ENCODE data around the gene KTN1.

Gene KTN1

GRCh38 chr14:55579724-55580469, at the start of gene KTN1:
Gene KTN1 (plus strand): TSS chr14:55580207. CDS start chr14:55612049, 31,842 bp downstream.
- FAIRE-seq (peak; percentile 83), DNase-seq (ENCODE audit: low spot score) (peak; percentile 98)

GRCh38 chr14:55530464-55530863, 49.5 kb upstream of the KTN1 start:
- FAIRE-seq (no peak), DNase-seq (ENCODE audit: low spot score) (no peak)

GRCh38 chr14:55532645-55533344, 47.2 kb upstream of the KTN1 start:
- FAIRE-seq (peak; percentile 73), DNase-seq (ENCODE audit: low spot score) (no peak)

GRCh38 chr14:55533960-55534359, 46.0 kb upstream of the KTN1 start:
- peak; percentile 87 for FAIRE-seq

GRCh38 chr14:55535516-55536203, 44.3 kb upstream of the KTN1 start:
- peak; percentile 52 for DNase-seq (ENCODE audit: low spot score)
- peak; percentile 9 for FAIRE-seq

More at GRCh38 chr14:55533960-55534359, 46.0 kb upstream of the KTN1 start:
- DNase-seq (ENCODE audit: low spot score) = no peak

- DNase-seq (ENCODE audit: low spot score) (no peak), FAIRE-seq (no peak)
Measured at GRCh38 chr14:55536204-55536708, 43.8 kb upstream of the KTN1 start.

GRCh38 chr14:55537782-55538181, 42.2 kb upstream of the KTN1 start:
- FAIRE-seq = no peak

GRCh38 chr14:55539975-55540374, 40.0 kb upstream of the KTN1 start:
- FAIRE-seq = no peak
- DNase-seq (ENCODE audit: low spot score) = no peak

More at GRCh38 chr14:55537782-55538181, 42.2 kb upstream of the KTN1 start:
- DNase-seq (ENCODE audit: low spot score) = no peak

GRCh38 chr14:55540847-55541773, 38.9 kb upstream of the KTN1 start:
- no peak for FAIRE-seq
- no peak for DNase-seq (ENCODE audit: low spot score)

- FAIRE-seq = no peak
- DNase-seq (ENCODE audit: low spot score) = no peak
Measured at GRCh38 chr14:55545779-55546178, 34.2 kb upstream of the KTN1 start.

- peak; percentile 82 for FAIRE-seq
- no peak for DNase-seq (ENCODE audit: low spot score)
Measured at GRCh38 chr14:55546212-55546874, 33.7 kb upstream of the KTN1 start.

GRCh38 chr14:55547650-55548315, 32.2 kb upstream of the KTN1 start:
- FAIRE-seq = no peak
- no peak for DNase-seq (ENCODE audit: low spot score)

GRCh38 chr14:55553791-55554190, 26.2 kb upstream of the KTN1 start:
- FAIRE-seq = peak; percentile 86
- no peak for DNase-seq (ENCODE audit: low spot score)

- DNase-seq (ENCODE audit: low spot score) = peak; percentile 96
- peak; percentile 100 for FAIRE-seq
Measured at GRCh38 chr14:55556929-55557623, 22.9 kb upstream of the KTN1 start.

- FAIRE-seq (peak; percentile 87), DNase-seq (ENCODE audit: low spot score) (no peak)
Measured at GRCh38 chr14:55562135-55562534, 17.9 kb upstream of the KTN1 start.

GRCh38 chr14:55568618-55569017, 11.4 kb upstream of the KTN1 start:
- DNase-seq (ENCODE audit: low spot score) (no peak), FAIRE-seq (no peak)

- peak; percentile 65 for FAIRE-seq
Measured at GRCh38 chr14:55571125-55571889, 8.7 kb upstream of the KTN1 start.

GRCh38 chr14:55572578-55572977, 7.4 kb upstream of the KTN1 start:
- peak; percentile 32 for DNase-seq (ENCODE audit: low spot score)
- peak; percentile 66 for FAIRE-seq

More at GRCh38 chr14:55571125-55571889, 8.7 kb upstream of the KTN1 start:
- no peak for DNase-seq (ENCODE audit: low spot score)
